BLaER1 treated with 17β-estradiol and CSF1 and Interleukin-3, amounts not matched to agents 10 nM and 100 nM (cell line): ENCODE data around the gene FAM161B.

Experiments
- H3K27ac ChIP-seq, 11 experiments: shearing (Covaris generic); formaldehyde crosslinking; 2 replicates each; pipeline ENCODE4 v1.8.1; 2022
- H3K27me3 ChIP-seq, 11 experiments: shearing (Covaris generic); formaldehyde crosslinking; 2 replicates each; pipeline ENCODE4 v1.8.1; 2022
- H3K36me3 ChIP-seq, 11 experiments: shearing (Covaris generic); formaldehyde crosslinking; 2 replicates each; pipeline ENCODE4 v1.8.1; 2022
- H3K4me1 ChIP-seq, 10 experiments: shearing (Covaris generic); formaldehyde crosslinking; 2 replicates each; pipeline ENCODE4 v1.8.1; 2022
- H3K4me2 ChIP-seq, 11 experiments: shearing (Covaris generic); formaldehyde crosslinking; 2 replicates each; pipeline ENCODE4 v1.8.1; 2022
- H3K4me3 ChIP-seq, 10 experiments: shearing (Covaris generic); formaldehyde crosslinking; 2 replicates each; pipeline ENCODE4 v1.8.1; 2022
- H3K9ac ChIP-seq, 11 experiments: shearing (Covaris generic); formaldehyde crosslinking; 2 replicates each; pipeline ENCODE4 v1.8.1; 2022
- H3K9me3 ChIP-seq, 11 experiments: shearing (Covaris generic); formaldehyde crosslinking; replicated peaks in 1 of 11; 2 replicates each; pipeline ENCODE4 v1.8.1; 2022
- H4K20me1 ChIP-seq, 11 experiments: shearing (Covaris generic); formaldehyde crosslinking; 2 replicates each; pipeline ENCODE4 v1.8.1; 2022
- Cebpa-rat ChIP-seq, 11 experiments: shearing (Covaris generic); IDR thresholded peaks; 2 replicates each; pipeline ENCODE4 v1.8.1; 2022

The FAM161B gene

GRCh38 chr14:73888460-73888725, 61.5 kb downstream of the FAM161B start:
- H3K4me1 ChIP-seq: peaks cover 28 to 44% (median 35%) of the 10 kb centered on the region in 10 experiments
- peak overlapping the region; percentile 71 to 98 (median 83) for H3K4me2 ChIP-seq
- no peak for TF ChIP-seq Cebpa-rat (IDR thresholded peaks at IDR 0.05)
- H3K9ac ChIP-seq: peak overlapping the region; percentile 87 to 96 (median 92); a peak in 12 of 22 replicates
- H4K20me1 ChIP-seq: peaks cover 36 to 65% (median 57%) of the 10 kb centered on the region in 11 experiments; a peak in 21 of 22 replicates
- H3K36me3 ChIP-seq: peaks cover 20 to 34% (median 24%) of the 10 kb centered on the region in 11 experiments; a peak in 21 of 22 replicates
- no peaks in the 10 kb centered on the region for H3K9me3 ChIP-seq
- peak overlapping the region; percentile 74 to 97 (median 91); a peak in 15 of 20 replicates for H3K4me3 ChIP-seq
- H3K27me3 ChIP-seq: no peaks in the 10 kb centered on the region
- H3K27ac ChIP-seq: peak overlapping the region in 1 of 11 experiments; percentile 94; a peak in 1 of 22 replicates

- peaks cover 28 to 44% (median 35%) of the 10 kb centered on the region in 10 experiments for H3K4me1 ChIP-seq
- peak overlapping the region; percentile 71 to 98 (median 83) for H3K4me2 ChIP-seq
- TF ChIP-seq Cebpa-rat (IDR thresholded peaks at IDR 0.05): no peak
- peak overlapping the region; percentile 88 to 94 (median 90) for H3K27ac ChIP-seq
- peaks cover 34 to 60% (median 52%) of the 10 kb centered on the region in 11 experiments; a peak in 21 of 22 replicates for H4K20me1 ChIP-seq
- peak overlapping the region; percentile 74 to 97 (median 91) for H3K4me3 ChIP-seq
- H3K9me3 ChIP-seq: no peaks in the 10 kb centered on the region
- H3K9ac ChIP-seq: peak overlapping the region; percentile 87 to 96 (median 92)
- H3K36me3 ChIP-seq: peaks cover 15 to 29% (median 19%) of the 10 kb centered on the region in 11 experiments; a peak in 20 of 22 replicates
- H3K27me3 ChIP-seq: no peaks in the 10 kb centered on the region
Observed at GRCh38 chr14:73887694-73888459, 62.0 kb downstream of the FAM161B start.

- Histone ChIP-seq H3K27ac (peak overlapping the region; percentile 88 to 94 (median 90)), H3K36me3 (peaks cover 10 to 24% (median 17%) of the 10 kb centered on the region in 11 experiments; a peak in 18 of 22 replicates), H3K9ac (peak overlapping the region; percentile 87 to 96 (median 92)), H3K4me2 (peak overlapping the region; percentile 71 to 98 (median 83)), H3K27me3 (no peaks in the 10 kb centered on the region), H3K4me3 (peak overlapping the region; percentile 74 to 97 (median 91)), H3K4me1 (peaks cover 28 to 44% (median 35%) of the 10 kb centered on the region in 10 experiments), H3K9me3 (no peaks in the 10 kb centered on the region), H4K20me1 (peaks cover 30 to 55% (median 47%) of the 10 kb centered on the region in 11 experiments; a peak in 21 of 22 replicates)
- TF ChIP-seq Cebpa-rat (IDR thresholded peaks at IDR 0.05): no peak
Observed at GRCh38 chr14:73887318-73887616, 62.6 kb downstream of the FAM161B start.

- H3K9me3 ChIP-seq: no peaks in the 10 kb centered on the region
- H3K4me2 ChIP-seq: peak within 1 kb of the TSS; percentile 71 to 98 (median 83)
- no peak for TF ChIP-seq Cebpa-rat (IDR thresholded peaks at IDR 0.05)
- peaks cover 27 to 50% (median 42%) of the 10 kb centered on the region in 11 experiments; a peak in 21 of 22 replicates for H4K20me1 ChIP-seq
- H3K27ac ChIP-seq: peak within 1 kb of the TSS; percentile 88 to 94 (median 90)
- peak within 1 kb of the TSS; percentile 87 to 96 (median 92) for H3K9ac ChIP-seq
- H3K36me3 ChIP-seq: peaks cover 6 to 19% (median 12%) of the 10 kb centered on the region in 11 experiments; a peak in 17 of 22 replicates
- H3K27me3 ChIP-seq: no peaks in the 10 kb centered on the region
- peaks cover 28 to 44% (median 35%) of the 10 kb centered on the region in 10 experiments for H3K4me1 ChIP-seq
- peak within 1 kb of the TSS; percentile 74 to 97 (median 91) for H3K4me3 ChIP-seq
Observed at GRCh38 chr14:73886449-73887317, 63.2 kb downstream of the FAM161B start, which contains the start of gene ZNF410. TSS of gene ZNF410 (plus strand) at chr14:73886859. CDS start at chr14:73892176, 5,317 bp downstream.

GRCh38 chr14:73884438-73885190, 65.3 kb downstream of the FAM161B start:
- Histone ChIP-seq H3K9me3 (no peaks in the 10 kb centered on the region), H3K36me3 (peaks cover 0 to under 1% (median 0%) of the 10 kb centered on the region in 11 experiments; a peak in 1 of 22 replicates), H4K20me1 (peaks cover 7 to 29% (median 21%) of the 10 kb centered on the region in 11 experiments; a peak in 19 of 22 replicates), H3K4me3 (no peak overlapping the region; a peak in 1 of 20 replicates), H3K4me2 (peak overlapping the region; percentile 71 to 96 (median 83); a peak in 21 of 22 replicates), H3K27ac (peak overlapping the region in 1 of 11 experiments; percentile 91; a peak in 1 of 22 replicates), H3K27me3 (no peaks in the 10 kb centered on the region), H3K4me1 (peaks cover 28 to 38% (median 34%) of the 10 kb centered on the region in 10 experiments), H3K9ac (0 out of 22 replicates have a peak overlapping the region, but pooled peaks of 1 of the 11 experiments have one; percentile 87)
- no peak for TF ChIP-seq Cebpa-rat (IDR thresholded peaks at IDR 0.05)
